Lower leg skin (tissue), 3 donors: ENCODE measurements around the gene LRP1.

ENCODE experiments used
- CTCF ChIP-seq, 3 donors: fragments of 450-650 bp; IDR thresholded peaks; one replicate each; pipeline ENCODE4 v1.5.1; 2016; ENCODE audit warnings: antibody characterized with exemption in 3 of 3, mild to moderate bottlenecking in 3 of 3, moderate library complexity in 2 of 3
- POLR2A ChIP-seq, 2 donors: fragments of 450-650 bp; IDR thresholded peaks; one replicate each; pipeline ENCODE4 v1.6.1; 2016 to 2017; ENCODE audit warnings: antibody characterized with exemption in 2 of 2, mild to moderate bottlenecking in 1 of 2, moderate library complexity in 1 of 2

- TF ChIP-seq POLR2A (IDR thresholded peaks at IDR 0.05): no peak
- TF ChIP-seq CTCF (IDR thresholded peaks at IDR 0.05): no peak
Observed at GRCh38 chr12:57173683-57174082, 45.4 kb downstream of the LRP1 start.
